ENCODE results near the gene FLYWCH2. TPM values are rescaled to one million over a fixed set of nuclear protein-coding genes. Genes with fewer than 3 reads are reported as not detected.

The FLYWCH2 gene
- total and polyA plus RNA-seq, 2 of the 4 experiments (the other 2 are of a cell fraction): 42.3 to 66.3 TPM

DNA sequence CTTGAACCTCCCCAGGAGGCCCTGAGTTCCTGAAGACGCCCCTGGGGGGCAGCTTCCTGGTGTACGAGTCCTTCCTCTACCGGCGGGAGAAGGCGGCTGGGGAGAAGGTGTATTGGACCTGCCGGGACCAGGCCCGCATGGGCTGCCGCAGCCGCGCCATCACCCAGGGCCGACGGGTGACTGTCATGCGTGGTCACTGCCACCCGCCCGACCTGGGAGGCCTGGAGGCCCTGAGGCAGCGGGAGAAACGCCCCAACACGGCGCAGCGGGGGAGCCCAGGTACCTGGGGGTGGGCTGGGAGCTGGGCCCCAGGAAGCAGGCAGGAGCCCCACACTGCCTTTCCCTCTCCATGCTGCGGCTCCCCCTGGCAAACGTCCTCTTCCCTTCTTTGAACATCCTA, 50.7 kb downstream of the FLYWCH2 start:
- Histone ChIP-seq H3K23ac (ENCODE audit: low read depth, low read length) (no peak overlapping the region), H3K27ac (ENCODE audit: insufficient read depth, low read length) (no peak overlapping the region), H3K9me1 (ENCODE audit: insufficient read depth, low read length) (no peaks in the 10 kb centered on the region), H3K56ac (ENCODE audit: extremely low read depth, insufficient read depth, low read length) (no peak overlapping the region), H3K14ac (replicated peaks; ENCODE audit: low read depth, low read length) (no peak overlapping the region), H4K20me1 (ENCODE audit: insufficient read depth, low read length) (no peaks in the 10 kb centered on the region; the same call in 1 of the 2 replicates), H3K36me3 (ENCODE audit: control insufficient read depth, insufficient read depth, low read length) (peaks cover 63% of the 10 kb centered on the region), H4K5ac (ENCODE audit: low read depth, low read length) (no peak overlapping the region), H2AFZ (replicated peaks; ENCODE audit: low read length, poor library complexity) (no peak overlapping the region), H3K4ac (ENCODE audit: low read depth, low read length) (no peak overlapping the region), H4K91ac (ENCODE audit: insufficient read depth, low read depth, low read length) (no peak overlapping the region), H3K4me2 (ENCODE audit: low read depth, low read length) (no peak overlapping the region), H4K8ac (ENCODE audit: low read depth in 2 of 2, low read length in 2 of 2) (no peak overlapping the region), H2AK5ac (ENCODE audit: low read depth, low read length) (no peak overlapping the region), H3K79me1 (ENCODE audit: low read depth in 1 of 2, low read length in 2 of 2) (peaks cover 0 to 10% of the 10 kb centered on the region in 2 experiments; a peak in 2 of 4 replicates), H3K27me3 (ENCODE audit: control insufficient read depth, insufficient read depth, low read length) (no peaks in the 10 kb centered on the region), H2BK20ac (ENCODE audit: low read depth, low read length) (no peak overlapping the region), H3K9me3 (ENCODE audit: control insufficient read depth, insufficient read depth, low read length) (no peaks in the 10 kb centered on the region), H2AK9ac (replicated peaks; ENCODE audit: low read depth, low read length, poor library complexity) (no peak overlapping the region), H3K18ac (ENCODE audit: low read depth, low read length) (no peak overlapping the region), H2BK5ac (ENCODE audit: low read depth, low read length, poor library complexity, severe bottlenecking) (no peak overlapping the region), H3K4me3 (ENCODE audit: insufficient read depth, low read depth, low read length) (no peak overlapping the region), H3K4me1 (ENCODE audit: control insufficient read depth, insufficient read depth, low read length) (no peaks in the 10 kb centered on the region), H2BK120ac (ENCODE audit: low read depth, low read length) (no peak overlapping the region), H3K9ac (ENCODE audit: low read depth, low read length) (no peak overlapping the region), H2BK15ac (ENCODE audit: low read depth, low read length) (no peak overlapping the region)
- TF ChIP-seq NFE2L2 (IDR thresholded peaks at IDR 0.05; ENCODE audit: low read depth, low read length) (no peak), POLR2A (IDR thresholded peaks at IDR 0.05; ENCODE audit: low read depth, low read length) (no peak), CEBPB (IDR thresholded peaks at IDR 0.05; ENCODE audit: low read depth, low read length) (no peak), BHLHE40 (IDR thresholded peaks at IDR 0.05; ENCODE audit: low read depth, low read length) (no peak), MAFK (IDR thresholded peaks at IDR 0.05; ENCODE audit: low read depth, low read length) (no peak), RAD21 (IDR thresholded peaks at IDR 0.05; ENCODE audit: low read length) (no peak), RCOR1 (IDR thresholded peaks at IDR 0.05; ENCODE audit: insufficient replicate concordance, low read length) (no peak), MXI1 (IDR thresholded peaks at IDR 0.05; ENCODE audit: borderline replicate concordance, low read depth, low read length) (no peak), MAZ (IDR thresholded peaks at IDR 0.05; ENCODE audit: borderline replicate concordance, low read depth, low read length) (no peak), SMC3 (IDR thresholded peaks at IDR 0.05; ENCODE audit: low read depth, low read length) (no peak), FOS (IDR thresholded peaks at IDR 0.05; ENCODE audit: low read depth, low read length) (no peak), RFX5 (IDR thresholded peaks at IDR 0.05; ENCODE audit: low read depth, low read length) (no peak), CHD1 (IDR thresholded peaks at IDR 0.05; ENCODE audit: low read depth, low read length) (no peak)
- TF ChIP-seq, protein P1, sequence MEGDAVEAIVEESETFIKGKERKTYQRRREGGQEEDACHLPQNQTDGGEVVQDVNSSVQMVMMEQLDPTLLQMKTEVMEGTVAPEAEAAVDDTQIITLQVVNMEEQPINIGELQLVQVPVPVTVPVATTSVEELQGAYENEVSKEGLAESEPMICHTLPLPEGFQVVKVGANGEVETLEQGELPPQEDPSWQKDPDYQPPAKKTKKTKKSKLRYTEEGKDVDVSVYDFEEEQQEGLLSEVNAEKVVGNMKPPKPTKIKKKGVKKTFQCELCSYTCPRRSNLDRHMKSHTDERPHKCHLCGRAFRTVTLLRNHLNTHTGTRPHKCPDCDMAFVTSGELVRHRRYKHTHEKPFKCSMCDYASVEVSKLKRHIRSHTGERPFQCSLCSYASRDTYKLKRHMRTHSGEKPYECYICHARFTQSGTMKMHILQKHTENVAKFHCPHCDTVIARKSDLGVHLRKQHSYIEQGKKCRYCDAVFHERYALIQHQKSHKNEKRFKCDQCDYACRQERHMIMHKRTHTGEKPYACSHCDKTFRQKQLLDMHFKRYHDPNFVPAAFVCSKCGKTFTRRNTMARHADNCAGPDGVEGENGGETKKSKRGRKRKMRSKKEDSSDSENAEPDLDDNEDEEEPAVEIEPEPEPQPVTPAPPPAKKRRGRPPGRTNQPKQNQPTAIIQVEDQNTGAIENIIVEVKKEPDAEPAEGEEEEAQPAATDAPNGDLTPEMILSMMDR (conservative IDR thresholded peaks at IDR 0.05; ENCODE audit: low read depth, low read length): no peak
- TF ChIP-seq, protein P2, sequence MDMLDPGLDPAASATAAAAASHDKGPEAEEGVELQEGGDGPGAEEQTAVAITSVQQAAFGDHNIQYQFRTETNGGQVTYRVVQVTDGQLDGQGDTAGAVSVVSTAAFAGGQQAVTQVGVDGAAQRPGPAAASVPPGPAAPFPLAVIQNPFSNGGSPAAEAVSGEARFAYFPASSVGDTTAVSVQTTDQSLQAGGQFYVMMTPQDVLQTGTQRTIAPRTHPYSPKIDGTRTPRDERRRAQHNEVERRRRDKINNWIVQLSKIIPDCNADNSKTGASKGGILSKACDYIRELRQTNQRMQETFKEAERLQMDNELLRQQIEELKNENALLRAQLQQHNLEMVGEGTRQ (IDR thresholded peaks at IDR 0.05; ENCODE audit: low read depth, low read length): no peak
- TF ChIP-seq, protein P3, sequence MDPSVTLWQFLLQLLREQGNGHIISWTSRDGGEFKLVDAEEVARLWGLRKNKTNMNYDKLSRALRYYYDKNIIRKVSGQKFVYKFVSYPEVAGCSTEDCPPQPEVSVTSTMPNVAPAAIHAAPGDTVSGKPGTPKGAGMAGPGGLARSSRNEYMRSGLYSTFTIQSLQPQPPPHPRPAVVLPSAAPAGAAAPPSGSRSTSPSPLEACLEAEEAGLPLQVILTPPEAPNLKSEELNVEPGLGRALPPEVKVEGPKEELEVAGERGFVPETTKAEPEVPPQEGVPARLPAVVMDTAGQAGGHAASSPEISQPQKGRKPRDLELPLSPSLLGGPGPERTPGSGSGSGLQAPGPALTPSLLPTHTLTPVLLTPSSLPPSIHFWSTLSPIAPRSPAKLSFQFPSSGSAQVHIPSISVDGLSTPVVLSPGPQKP (IDR thresholded peaks at IDR 0.05; ENCODE audit: borderline replicate concordance, low read depth, low read length): no peak
- DNase-seq (no peak), ATAC-seq (ENCODE audit: low read depth) (no peak)
- CTCF ChIA-PET: no interaction called here
- intact Hi-C loops (cut with micrococcal nuclease): no loop called here
- whole genome bisulfite sequencing, 2 experiments (ENCODE audit: extremely low coverage in 2 of 2, insufficient read length in 1 of 2): 95% methylated on average over 10 of the region's 22 CpGs; no CpG with 5 or more reads in 1 of the 2 experiments
- dilution Hi-C loops (cut with HindIII; ENCODE audit: low sequenced_read_pairs, unreplicated experiment): no loop called here
- in situ Hi-C loops (cut with MboI; ENCODE audit: low sequenced_read_pairs): no loop called here
- POLR2A ChIA-PET (ENCODE audit: unreplicated experiment): no interaction called here
- no TSS peak for BruUV-seq (replicated peaks)
